T-cell (primary cell): ENCODE results near the gene FAM174C. TPM values are rescaled to one million over a fixed set of nuclear protein-coding genes. Genes with fewer than 3 reads are reported as not detected.
"Not testable (repeated sequence)": the region's sequence is repeated elsewhere in the genome, so short reads cannot be mapped to it uniquely, and the experiment has no call there.

ENCODE experiments used
- ATAC-seq, 4 experiments: fragments of 200-7000 bp in 3 of 4; fragments of 150-1000 bp in 1 of 4; cut with Tn5 transposase; replicated peaks in 1 of 4; 1 replicate in 3 of 4; 2 replicates in 1 of 4; pipeline ENCODE4 v1.10.0; 2021; ENCODE audit warnings: moderate library complexity in 3 of 4, mild to moderate bottlenecking in 2 of 4, moderate number of reproducible peaks in 1 of 4
- CTCF ChIA-PET, 2 donors: fragments of 300-600 bp; sonication (Branson Sonifier 250); formaldehyde crosslinking; loops; one replicate each; lab custom pipeline; 2022; ENCODE audit warnings: antibody characterized with exemption in 2 of 2; lab: Charles Lee
- POLR2A ChIA-PET, 2 donors: fragments of 300-600 bp; sonication (Branson Sonifier 250); formaldehyde crosslinking; loops; one replicate each; lab custom pipeline; 2022; ENCODE audit warnings: antibody characterized with exemption in 2 of 2; lab: Charles Lee
- DNase-seq, 35 experiments: peaks; one replicate each; pipeline versions ENCODE4 v3.0.0 to v3.0.0-alpha.2; 2013 to 2023
- H3K27ac ChIP-seq: one replicate; pipeline ENCODE4 v1.5.1; 2013; ENCODE audit warnings: low read length
- H3K27me3 ChIP-seq, 2 experiments: replicated peaks in 1 of 2; 1 replicate in 1 of 2; 2 replicates in 1 of 2; pipeline versions ENCODE4 v1.6.1 to v1.7.0; 2013; ENCODE audit warnings: low read length in 1 of 2, mixed read lengths in 1 of 2; ENCODE audit not compliant: control insufficient read depth in 2 of 2, insufficient read depth in 2 of 2; ENCODE audit errors: extremely low read depth in 1 of 2
- H3K36me3 ChIP-seq, 2 donors: 1 replicate in 1 of 2; 2 replicates in 1 of 2; pipeline versions ENCODE4 v1.6.1 to v1.7.0; 2013; ENCODE audit warnings: low read length in 1 of 2; ENCODE audit not compliant: control insufficient read depth in 2 of 2, insufficient read depth in 1 of 2; ENCODE audit errors: extremely low read depth in 1 of 2
- H3K4me1 ChIP-seq, 2 experiments: 1 replicate in 1 of 2; 2 replicates in 1 of 2; pipeline versions ENCODE4 v1.6.1 to v1.7.0; 2013; ENCODE audit warnings: low read length in 2 of 2, mixed read lengths in 1 of 2; ENCODE audit not compliant: insufficient read depth in 2 of 2, control insufficient read depth in 1 of 2; ENCODE audit errors: extremely low read depth in 1 of 2
- H3K4me3 ChIP-seq, 2 donors: 1 replicate in 1 of 2; 2 replicates in 1 of 2; pipeline versions ENCODE4 v1.5.1 to v1.7.0; 2013; ENCODE audit warnings: mild to moderate bottlenecking in 2 of 2, low read length in 1 of 2, moderate library complexity in 1 of 2; ENCODE audit not compliant: control insufficient read depth in 1 of 2; ENCODE audit errors: extremely low read depth in 1 of 2
- H3K9me3 ChIP-seq: 2 replicates; pipeline ENCODE4 v1.7.0; 2013
- H3K27ac Mint-ChIP-seq, 2 donors: one replicate each; pipeline ENCODE4 v1.8.0; 2020 to 2021; ENCODE audit warnings: mild to moderate bottlenecking in 2 of 2, mixed read lengths in 2 of 2
- H3K27me3 Mint-ChIP-seq, 2 donors: one replicate each; pipeline ENCODE4 v1.8.0; 2021 to 2022; ENCODE audit warnings: mixed read lengths in 2 of 2
- H3K36me3 Mint-ChIP-seq: one replicate; pipeline ENCODE4 v1.8.0; 2021; ENCODE audit warnings: mixed read lengths
- H3K4me1 Mint-ChIP-seq, 3 donors: one replicate each; pipeline ENCODE4 v1.8.0; 2020 to 2022; ENCODE audit warnings: mixed read lengths in 3 of 3, mild to moderate bottlenecking in 1 of 3
- H3K4me3 Mint-ChIP-seq, 3 donors: one replicate each; pipeline ENCODE4 v1.8.0; 2020 to 2022; ENCODE audit warnings: mild to moderate bottlenecking in 3 of 3, mixed read lengths in 3 of 3, moderate library complexity in 3 of 3
- H3K9me3 Mint-ChIP-seq, 3 donors: one replicate each; pipeline ENCODE4 v1.8.0; 2020 to 2022; ENCODE audit warnings: mixed read lengths in 3 of 3
- WGBS: methylation state at CpG from one replicate; pipeline ENCODE4 v1.1.5; 2013; ENCODE audit warnings: missing lambda C conversion rate; ENCODE audit not compliant: insufficient coverage; 5-methylcytosine and 5-hydroxymethylcytosine counted together
- total RNA-seq, 35 experiments: library from RNA in 6 of 35; stranded (reverse) in 6 of 35; fragments of 120-200 nt in 1 of 35; gene quantifications; one replicate each; pipeline versions ENCODE4 v1.2.1 to v1.2.4 and lab custom pipeline; 2013 to 2026

FAM174C gene
- total RNA-seq, 5 donors from 2014 or later (not counting 1 experiment from before 2014, with no cell fraction given), result 42.1 to 69.8 (median 60.4) TPM

DNA sequence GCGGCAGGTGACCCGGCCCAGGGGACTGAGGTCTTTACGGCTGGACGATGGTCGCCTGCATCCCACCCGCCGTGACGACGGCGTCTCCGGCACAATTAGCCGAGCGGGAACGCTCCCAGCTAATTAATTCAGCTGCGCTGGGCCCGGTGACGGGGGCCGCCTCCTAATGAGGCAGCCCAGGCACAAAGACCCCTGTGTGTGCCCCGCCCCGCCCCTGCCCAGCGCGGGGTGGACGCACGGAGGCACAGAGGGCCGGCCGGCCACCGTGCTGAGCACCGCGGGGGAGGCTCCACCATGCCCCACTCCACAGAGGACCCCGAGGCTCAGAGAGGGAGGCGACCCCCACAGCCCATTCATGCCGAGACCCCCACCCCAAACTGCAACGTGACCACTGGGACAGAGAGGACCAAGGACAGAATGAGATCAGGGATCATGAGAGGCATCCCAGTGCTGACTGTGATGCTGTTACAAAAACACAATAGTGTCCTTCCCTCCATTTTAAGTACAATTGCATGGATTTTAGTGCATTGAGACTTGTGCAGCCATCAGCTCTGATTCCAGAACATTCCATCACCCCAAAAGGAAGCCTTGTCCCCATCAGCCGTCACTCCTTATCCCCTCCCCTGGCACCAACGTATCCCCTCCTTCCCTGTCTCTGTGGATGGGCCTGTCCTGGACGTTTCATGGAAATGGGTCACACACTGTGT lies 27.4 kb downstream of the FAM174C start:
- DNase-seq (no peak), ATAC-seq (no peak)
- Histone ChIP-seq H3K4me3 (no peak overlapping the region), H3K36me3 (no peaks in the 10 kb centered on the region), H3K27ac (no peak overlapping the region), H3K27me3 (peaks cover 0 to 6% of the 10 kb centered on the region in 2 experiments), H3K4me1 (no peaks in the 10 kb centered on the region), H3K9me3 (no peaks in the 10 kb centered on the region)
- Mint-ChIP-seq H3K27me3 (peaks cover 0 to 4% of the 10 kb centered on the region in 2 donors), H3K4me3 (no peak overlapping the region), H3K36me3 (no peaks in the 10 kb centered on the region), H3K9me3 (no peaks in the 10 kb centered on the region), H3K27ac (no peak overlapping the region), H3K4me1 (no peaks in the 10 kb centered on the region)
- ChIA-PET POLR2A (no interaction called here), CTCF (no interaction called here)
- 88% methylated on average over 20 of the region's 36 CpGs for WGBS

- Histone ChIP-seq H3K9me3 (no peaks in the 10 kb centered on the region), H3K4me1 (no peaks in the 10 kb centered on the region), H3K4me3 (no peak overlapping the region), H3K27ac (no peak overlapping the region), H3K27me3 (peaks cover 0 to 5% of the 10 kb centered on the region in 2 experiments), H3K36me3 (no peaks in the 10 kb centered on the region)
- WGBS, result 95% methylated on average over 28 of the region's 28 CpGs
- H3K27me3 Mint-ChIP-seq, result no peaks in the 10 kb centered on the region
- no peaks in the 10 kb centered on the region for H3K4me1 Mint-ChIP-seq
- no peak overlapping the region for H3K4me3 Mint-ChIP-seq
- ATAC-seq (no peak), DNase-seq (no peak)
- no peaks in the 10 kb centered on the region for H3K36me3 Mint-ChIP-seq
- ChIA-PET POLR2A (no interaction called here), CTCF (no interaction called here)
- no peaks in the 10 kb centered on the region for H3K9me3 Mint-ChIP-seq
- H3K27ac Mint-ChIP-seq, result no peak overlapping the region
These were observed 29.0 kb downstream of the FAM174C start for GRCh38 chr19:1304197-1304924.

- H3K27me3 ChIP-seq, result peaks cover 0 to 12% of the 10 kb centered on the region in 2 experiments
- H3K4me3 Mint-ChIP-seq, DNase-seq, H3K36me3 ChIP-seq, H3K27me3 Mint-ChIP-seq, H3K36me3 Mint-ChIP-seq, H3K27ac ChIP-seq, CTCF ChIA-PET, H3K4me3 ChIP-seq, ATAC-seq, H3K9me3 ChIP-seq, H3K4me1 Mint-ChIP-seq, H3K4me1 ChIP-seq, H3K9me3 Mint-ChIP-seq, H3K27ac Mint-ChIP-seq: not testable (repeated sequence)
- 72% methylated on average over 5 of the region's 9 CpGs for WGBS
- POLR2A ChIA-PET, result interaction anchor here in 1 of 2 donors (0.7 kb wide), 1 partner anchor 55 kb away, joined by 15 read pairs; no protein-coding TSS in a partner anchor
These were observed 30.0 kb downstream of the FAM174C start for GRCh38 chr19:1305354-1305753.

GRCh38 chr19:1307320-1307719 lies 32.0 kb downstream of the FAM174C start:
- Mint-ChIP-seq H3K36me3 (no peaks in the 10 kb centered on the region), H3K9me3 (no peaks in the 10 kb centered on the region), H3K4me1 (no peaks in the 10 kb centered on the region), H3K27me3 (no peaks in the 10 kb centered on the region), H3K27ac (no peak overlapping the region), H3K4me3 (peak overlapping the region in 1 of 3 donors; percentile 41)
- no peak overlapping the region for H3K4me3 ChIP-seq
- POLR2A ChIA-PET, result no interaction called here
- peaks cover 0 to 30% of the 10 kb centered on the region in 2 experiments for H3K27me3 ChIP-seq
- no peak for DNase-seq
- no peak overlapping the region for H3K27ac ChIP-seq
- CTCF ChIA-PET, result interaction anchor here in 1 of 2 donors (0.7 kb wide), 1 partner anchor 20 kb away, joined by 3 read pairs; no protein-coding TSS in a partner anchor
- 93% methylated on average over 29 of the region's 38 CpGs for WGBS
- no peaks in the 10 kb centered on the region for H3K9me3 ChIP-seq
- no peaks in the 10 kb centered on the region for H3K4me1 ChIP-seq
- no peak for ATAC-seq
- no peaks in the 10 kb centered on the region for H3K36me3 ChIP-seq

DNA sequence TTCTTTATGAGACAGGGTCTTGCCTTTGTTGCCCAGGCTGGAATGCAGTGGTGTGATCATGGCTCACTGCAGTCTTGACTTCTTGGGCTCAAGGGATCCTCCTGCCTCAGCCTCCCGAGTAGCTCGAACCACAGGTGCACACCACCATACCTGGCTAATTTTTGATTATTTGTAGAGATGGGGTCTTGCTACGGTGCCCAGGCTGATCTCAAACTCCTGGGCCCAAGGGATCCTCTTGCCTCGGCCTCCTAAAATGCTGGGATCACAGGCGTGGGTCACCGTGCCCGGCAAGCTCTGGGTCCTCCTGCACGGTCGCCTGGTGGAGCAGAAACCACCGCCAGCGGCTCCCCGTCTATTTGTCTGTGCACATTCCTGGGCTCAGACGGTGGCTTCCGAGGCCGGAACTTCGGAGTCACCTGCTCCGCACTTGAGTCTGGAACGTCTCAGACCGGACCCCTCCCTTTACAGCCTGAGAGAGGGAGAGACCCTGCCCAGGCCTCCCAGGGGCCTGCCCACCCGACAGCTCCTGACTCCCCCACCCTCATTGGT lies 32.5 kb downstream of the FAM174C start:
- ChIA-PET POLR2A (no interaction called here), CTCF (interaction anchor here in 1 of 2 donors (0.5 kb wide), 1 partner anchor 13 kb away, joined by 3 read pairs; no protein-coding TSS in a partner anchor)
- Mint-ChIP-seq H3K9me3 (no peaks in the 10 kb centered on the region), H3K36me3 (no peaks in the 10 kb centered on the region), H3K4me1 (no peaks in the 10 kb centered on the region), H3K4me3 (peak overlapping the region in 1 of 3 donors; percentile 41), H3K27me3 (no peaks in the 10 kb centered on the region), H3K27ac (no peak overlapping the region)
- 96% methylated on average over 11 of the region's 20 CpGs for WGBS
- Histone ChIP-seq H3K4me3 (no peak overlapping the region), H3K27me3 (peaks cover 0 to 34% of the 10 kb centered on the region in 2 experiments), H3K4me1 (no peaks in the 10 kb centered on the region), H3K36me3 (no peaks in the 10 kb centered on the region), H3K27ac (no peak overlapping the region), H3K9me3 (no peaks in the 10 kb centered on the region)
- DNase-seq, result no peak
- ATAC-seq, result no peak

DNA sequence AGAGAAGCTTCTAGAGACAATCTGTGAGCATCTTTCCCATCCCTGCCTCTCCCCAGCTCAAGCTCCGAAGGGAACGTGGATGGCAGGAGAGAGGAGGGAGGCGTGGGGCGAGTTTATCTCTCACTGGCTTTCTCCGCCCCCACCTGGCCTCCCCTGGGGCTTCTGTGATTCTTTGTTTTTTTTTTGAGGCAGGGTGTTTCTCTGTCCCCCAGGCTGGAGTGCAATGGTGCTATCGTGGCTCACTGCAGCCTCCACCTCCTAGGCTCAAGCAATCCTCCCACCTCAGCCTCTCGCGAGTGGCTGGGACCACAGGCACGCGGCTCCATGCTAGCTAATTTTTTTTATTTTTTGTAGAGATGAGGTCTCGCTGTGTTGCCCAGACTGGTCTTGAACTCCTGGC lies 33.4 kb downstream of the FAM174C start:
- POLR2A ChIA-PET, result no interaction called here
- H3K27ac Mint-ChIP-seq, result no peak overlapping the region
- no peak overlapping the region for H3K4me3 Mint-ChIP-seq
- ATAC-seq (no peak), DNase-seq (no peak)
- H3K4me1 Mint-ChIP-seq, result no peaks in the 10 kb centered on the region
- H3K27me3 ChIP-seq, result peaks cover 0 to 42% of the 10 kb centered on the region in 2 experiments
- no peak overlapping the region for H3K4me3 ChIP-seq
- H3K27me3 Mint-ChIP-seq, result no peaks in the 10 kb centered on the region
- H3K4me1 ChIP-seq, result no peaks in the 10 kb centered on the region
- 100% methylated on average over 1 of the region's 11 CpGs for WGBS
- no peaks in the 10 kb centered on the region for H3K36me3 ChIP-seq
- H3K9me3 ChIP-seq, result no peaks in the 10 kb centered on the region
- CTCF ChIA-PET, result interaction anchor here in 1 of 2 donors (0.5 kb wide), 1 partner anchor 13 kb away, joined by 3 read pairs; no protein-coding TSS in a partner anchor
- no peaks in the 10 kb centered on the region for H3K9me3 Mint-ChIP-seq
- no peaks in the 10 kb centered on the region for H3K36me3 Mint-ChIP-seq
- no peak overlapping the region for H3K27ac ChIP-seq
